MCF 10A (cell line): ENCODE results near the gene UNC80. TPM values are rescaled to one million over a fixed set of nuclear protein-coding genes. Genes with fewer than 3 reads are reported as not detected.

ENCODE experiments used
- BruUV-seq: library from RNA; stranded (reverse); fragments of 400-500 nt; replicated peaks from 2 replicates; lab custom pipeline; 2021; lab: Mats Ljungman, UMichigan
- CTCF ChIA-PET: fragments of 300-600 bp; sonication (Branson Sonifier 250); formaldehyde crosslinking; extraction: SDS; loops from one replicate; lab custom pipeline; 2021; ENCODE audit warnings: antibody characterized with exemption, inconsistent platforms; lab: Yijun Ruan, JAX
- POLR2A ChIA-PET: fragments of 300-600, 350-650 bp; sonication (Branson Sonifier 250); formaldehyde crosslinking; extraction: SDS; loops from one replicate; lab custom pipeline; 2020; ENCODE audit warnings: antibody characterized with exemption, inconsistent platforms; lab: Yijun Ruan, JAX
- DNase-seq: peaks from one replicate; pipeline ENCODE4 v3.0.0-alpha.2; 2018; ENCODE audit not compliant: unreplicated experiment
- H3K27ac Mint-ChIP-seq: one replicate; pipeline ENCODE4 v1.8.0; 2022; ENCODE audit warnings: mild to moderate bottlenecking, low read depth, mixed read lengths; ENCODE audit not compliant: unreplicated experiment
- H3K27me3 Mint-ChIP-seq: one replicate; pipeline ENCODE4 v1.8.0; 2022; ENCODE audit warnings: mixed read lengths; ENCODE audit not compliant: insufficient read depth, unreplicated experiment
- H3K36me3 Mint-ChIP-seq: one replicate; pipeline ENCODE4 v1.8.0; 2022; ENCODE audit warnings: mild to moderate bottlenecking, moderate library complexity, mixed read lengths; ENCODE audit not compliant: insufficient read depth, unreplicated experiment
- H3K4me1 Mint-ChIP-seq: one replicate; pipeline ENCODE4 v1.8.0; 2022; ENCODE audit warnings: mixed read lengths; ENCODE audit not compliant: insufficient read depth, unreplicated experiment
- H3K4me3 Mint-ChIP-seq: one replicate; pipeline ENCODE4 v1.8.0; 2022; ENCODE audit warnings: mild to moderate bottlenecking, moderate library complexity, mixed read lengths; ENCODE audit not compliant: unreplicated experiment
- H3K9me3 Mint-ChIP-seq: one replicate; pipeline ENCODE4 v1.8.0; 2022; ENCODE audit warnings: mixed read lengths; ENCODE audit not compliant: unreplicated experiment
- CTCF ChIP-seq: fragments of 200-600 bp; IDR thresholded peaks from one replicate; pipeline ENCODE4 v1.8.0; 2022; ENCODE audit warnings: antibody characterized with exemption, mild to moderate bottlenecking; ENCODE audit not compliant: unreplicated experiment
- intact Hi-C: fragments of 100-400 bp; cut with micrococcal nuclease; formaldehyde crosslinking; loops from 2 replicates; pipeline ENCODE4 v1.14.1; 2022
- total RNA-seq: library from RNA; stranded (reverse); gene quantifications from 2 replicates; pipeline ENCODE4 v1.2.3, GENCODE V29; 2022

The UNC80 gene
- total RNA-seq, 1 experiment from 2014 or later, result not detected

DNA sequence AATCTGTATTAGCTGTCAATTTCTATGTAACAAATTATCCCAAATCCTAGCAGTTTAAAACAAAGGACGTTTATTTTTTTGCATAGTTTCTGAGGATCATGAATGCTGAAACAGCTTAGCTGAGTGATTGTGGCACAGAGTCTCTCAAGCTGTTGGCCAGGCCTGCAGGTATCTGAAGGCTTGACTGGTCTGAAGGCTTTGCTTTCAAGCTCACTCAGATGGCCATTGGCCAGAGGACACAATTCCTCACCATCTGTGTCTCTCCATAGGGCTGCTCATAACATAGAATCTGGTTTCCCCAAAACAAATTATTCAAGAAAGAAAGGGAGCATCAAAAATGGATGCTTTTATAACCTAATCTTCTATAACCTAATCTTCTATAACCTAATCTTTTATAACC lies 33.7 kb downstream of the UNC80 start:
- Mint-ChIP-seq H3K4me3 (no peak overlapping the region), H3K27me3 (no peaks in the 10 kb centered on the region), H3K27ac (no peak overlapping the region), H3K4me1 (no peaks in the 10 kb centered on the region), H3K36me3 (no peaks in the 10 kb centered on the region), H3K9me3 (peaks cover 6% of the 10 kb centered on the region)
- POLR2A ChIA-PET, result no interaction called here
- no peak for TF ChIP-seq CTCF
- intact Hi-C loops, result no loop called here
- no peak for DNase-seq
- BruUV-seq, result no TSS peak
- CTCF ChIA-PET, result no interaction called here

DNA sequence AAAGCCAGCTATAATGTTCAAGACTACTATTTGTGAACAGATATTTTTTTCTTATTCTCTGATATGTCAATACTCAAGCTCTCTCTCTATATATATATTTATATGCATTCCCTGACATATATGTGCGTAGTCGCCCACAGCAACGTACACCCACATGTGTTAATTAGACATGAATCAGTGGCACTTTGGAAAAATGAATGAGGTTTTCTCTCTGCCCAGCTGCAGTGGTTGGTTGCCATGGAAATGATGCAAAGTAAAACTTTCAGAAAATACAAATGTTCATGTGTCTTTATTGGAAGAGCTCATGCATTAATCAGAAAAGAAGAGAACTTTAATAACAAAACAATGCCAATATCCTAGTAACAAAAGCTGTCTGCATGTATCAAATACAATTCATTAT lies 34.7 kb downstream of the UNC80 start:
- POLR2A ChIA-PET, result no interaction called here
- no peaks in the 10 kb centered on the region for H3K9me3 Mint-ChIP-seq
- TF ChIP-seq CTCF, result no peak
- no peak overlapping the region for H3K4me3 Mint-ChIP-seq
- H3K27me3 Mint-ChIP-seq, result no peaks in the 10 kb centered on the region
- no TSS peak for BruUV-seq
- no peaks in the 10 kb centered on the region for H3K4me1 Mint-ChIP-seq
- intact Hi-C loops, result no loop called here
- DNase-seq, result no peak
- no peak overlapping the region for H3K27ac Mint-ChIP-seq
- CTCF ChIA-PET, result interaction anchor here (0.7 kb wide), 1 partner anchor 18 kb away, joined by 4 read pairs; no protein-coding TSS in a partner anchor
- H3K36me3 Mint-ChIP-seq, result no peaks in the 10 kb centered on the region

DNA sequence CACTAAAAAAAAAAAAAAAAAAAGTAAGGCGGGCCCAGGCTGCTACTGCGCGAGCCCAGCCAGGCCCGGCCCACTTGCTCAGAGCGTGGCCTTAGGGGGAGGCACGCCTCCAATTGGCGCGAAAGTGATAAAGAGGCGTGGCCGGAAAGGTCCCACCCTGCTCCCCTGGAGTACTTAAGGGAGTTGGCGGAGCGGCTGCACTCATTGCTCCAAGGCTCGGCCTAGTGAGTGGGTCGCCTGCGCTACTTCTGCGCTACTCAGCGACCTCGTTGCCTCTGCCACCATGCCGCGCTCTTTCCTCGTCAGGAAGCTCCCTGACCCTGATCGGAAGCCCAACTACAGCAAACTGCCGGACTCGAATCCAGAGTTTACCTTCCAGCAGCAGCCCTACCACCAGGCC lies 36.9 kb downstream of the UNC80 start:
- DNase-seq, result no peak
- POLR2A ChIA-PET, result no interaction called here
- Mint-ChIP-seq H3K4me3 (no peak overlapping the region), H3K27me3 (no peaks in the 10 kb centered on the region), H3K36me3 (no peaks in the 10 kb centered on the region), H3K9me3 (no peaks in the 10 kb centered on the region), H3K27ac (no peak overlapping the region), H3K4me1 (no peaks in the 10 kb centered on the region)
- no peak for TF ChIP-seq CTCF
- intact Hi-C loops, result no loop called here
- CTCF ChIA-PET, result interaction anchor here (0.6 kb wide), 1 partner anchor 283 kb away, joined by 3 read pairs; no protein-coding TSS in a partner anchor
- no TSS peak for BruUV-seq

GRCh38 chr2:209809256-209809655 lies 37.6 kb downstream of the UNC80 start:
- H3K4me3 Mint-ChIP-seq, result no peak overlapping the region
- no TSS peak for BruUV-seq
- intact Hi-C loops, result no loop called here

More at GRCh38 chr2:209809256-209809655, 37.6 kb downstream of the UNC80 start:
- POLR2A ChIA-PET, result no interaction called here
- no peak for TF ChIP-seq CTCF
- Mint-ChIP-seq H3K27me3 (no peaks in the 10 kb centered on the region), H3K27ac (no peak overlapping the region), H3K9me3 (no peaks in the 10 kb centered on the region), H3K4me1 (no peaks in the 10 kb centered on the region), H3K36me3 (no peaks in the 10 kb centered on the region)
- CTCF ChIA-PET, result interaction anchor here (0.7 kb wide), 1 partner anchor 87 kb away, joined by 3 read pairs; no protein-coding TSS in a partner anchor
- no peak for DNase-seq
